ENCODE results near the gene GRIP2. TPM values are rescaled to one million over a fixed set of nuclear protein-coding genes. Genes with fewer than 3 reads are reported as not detected.

The GRIP2 gene
- total and polyA plus RNA-seq, 2 donors (not counting 3 experiments of a cell fraction or from before 2014, with no cell fraction given): not detected

DNA sequence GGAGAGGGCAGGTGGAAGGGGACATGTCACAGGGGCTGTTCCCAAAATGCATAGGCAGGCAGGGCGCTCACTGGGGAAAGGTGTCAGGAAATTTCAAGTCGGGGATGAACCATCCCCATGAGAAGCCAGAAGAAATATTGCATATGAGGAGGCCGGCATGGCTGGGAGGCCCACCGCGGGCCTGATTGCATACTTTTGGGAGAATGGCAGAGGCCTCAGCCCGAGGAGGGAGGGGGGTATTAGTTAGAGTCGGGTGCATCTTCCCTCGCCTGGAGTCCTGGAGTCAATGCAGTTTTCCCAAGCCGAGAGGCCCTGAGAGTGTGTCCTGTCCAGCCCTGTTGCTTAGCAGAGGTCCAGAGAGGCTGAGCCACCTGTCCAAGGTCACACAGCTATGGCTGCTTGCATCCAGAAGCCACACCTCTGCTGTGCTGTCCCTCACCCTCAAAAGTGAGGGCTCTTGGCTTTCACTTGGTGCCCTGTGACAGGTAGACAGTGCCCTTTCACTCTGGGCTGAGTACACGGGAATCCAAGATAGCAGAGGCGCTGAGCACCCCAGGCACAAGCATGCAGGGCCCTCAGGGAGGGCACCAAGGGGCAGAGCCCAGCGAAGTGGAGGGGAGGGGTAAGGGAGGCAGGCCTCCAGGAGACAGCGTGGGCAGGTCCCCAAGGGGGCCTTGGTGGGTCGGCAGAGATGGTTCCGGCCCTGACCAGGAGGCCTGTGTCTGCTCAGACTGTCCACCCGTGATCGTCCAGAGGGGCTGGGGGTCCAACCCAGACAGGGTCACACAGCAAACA lies 48.5 kb downstream of the GRIP2 start:
- Histone ChIP-seq H3K27me3 (ENCODE audit: control insufficient read depth in 2 of 2, insufficient read depth in 2 of 2, low read length in 2 of 2) (no peaks in the 10 kb centered on the region), H3K4me1 (ENCODE audit: control insufficient read depth, extremely low read depth, insufficient read depth, low read length) (no peaks in the 10 kb centered on the region), H3K27ac (ENCODE audit: insufficient read depth, low read depth, low read length) (no peak overlapping the region), H3K79me2 (ENCODE audit: control insufficient read depth, insufficient read depth, low read length) (no peaks in the 10 kb centered on the region), H3K9me1 (replicated peaks; ENCODE audit: control insufficient read depth, extremely low read depth, insufficient read depth, low read length) (no peaks in the 10 kb centered on the region), H2AFZ (ENCODE audit: low read depth, low read length) (no peak overlapping the region), H3K36me3 (ENCODE audit: control insufficient read depth in 2 of 2, extremely low read depth in 1 of 2, insufficient read depth in 2 of 2, low read length in 2 of 2) (peaks cover 0 to 2% of the 10 kb centered on the region in 2 experiments), H4K20me1 (replicated peaks; ENCODE audit: control insufficient read depth, extremely low read depth, insufficient read depth, low read length) (no peaks in the 10 kb centered on the region), H3K9me3 (replicated peaks; ENCODE audit: control insufficient read depth, insufficient read depth, low read length) (no peaks in the 10 kb centered on the region), H3K4me2 (ENCODE audit: insufficient read depth, low read length) (no peak overlapping the region), H3K9ac (replicated peaks; ENCODE audit: extremely low read depth, insufficient read depth, low read length) (no peak overlapping the region), H3K4me3 (replicated peaks in 1 of 3; ENCODE audit: insufficient read depth in 1 of 3, low read depth in 1 of 3, low read length in 3 of 3) (no peak overlapping the region)
- BruUV-seq (replicated peaks): no TSS peak
- POLR2A ChIA-PET: no interaction called here
- dilution Hi-C loops (cut with MboI; ENCODE audit: extremely low pct_ligation_motif_present, low sequenced_read_pairs): no loop called here
- FAIRE-seq: no peak
- CTCF ChIA-PET: interaction anchor here (0.9 kb wide), 1 partner anchor 288 kb away, joined by 3 read pairs; no protein-coding TSS in a partner anchor
- TF ChIP-seq MAX (IDR thresholded peaks at IDR 0.05; ENCODE audit: insufficient read depth, insufficient read length) (no peak), POLR2A (IDR thresholded peaks at IDR 0.05; ENCODE audit: low read depth, low read length) (no peak)
- DNase-seq (ENCODE audit: low read depth, low spot score): no peak
- intact Hi-C loops (cut with micrococcal nuclease): no loop called here

- Histone ChIP-seq H3K9ac (replicated peaks; ENCODE audit: extremely low read depth, insufficient read depth, low read length) (no peak overlapping the region), H2AFZ (ENCODE audit: low read depth, low read length) (no peak overlapping the region), H3K27ac (ENCODE audit: insufficient read depth, low read depth, low read length) (no peak overlapping the region), H3K4me3 (replicated peaks in 1 of 3; ENCODE audit: insufficient read depth in 1 of 3, low read depth in 1 of 3, low read length in 3 of 3) (no peak overlapping the region), H3K9me1 (replicated peaks; ENCODE audit: control insufficient read depth, extremely low read depth, insufficient read depth, low read length) (no peaks in the 10 kb centered on the region), H3K27me3 (ENCODE audit: control insufficient read depth in 2 of 2, insufficient read depth in 2 of 2, low read length in 2 of 2) (no peaks in the 10 kb centered on the region), H3K9me3 (replicated peaks; ENCODE audit: control insufficient read depth, insufficient read depth, low read length) (no peaks in the 10 kb centered on the region), H3K4me1 (ENCODE audit: control insufficient read depth, extremely low read depth, insufficient read depth, low read length) (no peaks in the 10 kb centered on the region), H4K20me1 (replicated peaks; ENCODE audit: control insufficient read depth, extremely low read depth, insufficient read depth, low read length) (no peaks in the 10 kb centered on the region), H3K79me2 (ENCODE audit: control insufficient read depth, insufficient read depth, low read length) (no peaks in the 10 kb centered on the region), H3K4me2 (ENCODE audit: insufficient read depth, low read length) (no peak overlapping the region), H3K36me3 (ENCODE audit: control insufficient read depth in 2 of 2, extremely low read depth in 1 of 2, insufficient read depth in 2 of 2, low read length in 2 of 2) (peaks cover 0 to 2% of the 10 kb centered on the region in 2 experiments)
- POLR2A ChIA-PET: no interaction called here
- no peak for FAIRE-seq
- CTCF ChIA-PET: interaction anchor here (0.9 kb wide), 1 partner anchor 287 kb away, joined by 3 read pairs; no protein-coding TSS in a partner anchor
- no peak for DNase-seq (ENCODE audit: low read depth, low spot score)
- intact Hi-C loops (cut with micrococcal nuclease) (no loop called here), dilution Hi-C loops (cut with MboI; ENCODE audit: extremely low pct_ligation_motif_present, low sequenced_read_pairs) (no loop called here)
- no TSS peak for BruUV-seq (replicated peaks)
- TF ChIP-seq GATA2 (IDR thresholded peaks at IDR 0.05; ENCODE audit: insufficient read depth, insufficient read length, low read depth, low read length) (no peak), MYC (IDR thresholded peaks at IDR 0.05; ENCODE audit: low read depth, low read length) (no peak), POLR2A (IDR thresholded peaks at IDR 0.05; ENCODE audit: low read depth, low read length) (no peak), POLR2AphosphoS5 (IDR thresholded peaks at IDR 0.05; ENCODE audit: insufficient read depth, low read depth, low read length) (no peak), JUN (IDR thresholded peaks at IDR 0.05; ENCODE audit: borderline replicate concordance, insufficient read depth, insufficient read length, low read depth) (no peak), MAX (IDR thresholded peaks at IDR 0.05; ENCODE audit: insufficient read depth, insufficient read length) (no peak), CTCF (IDR thresholded peaks at IDR 0.05; ENCODE audit: extremely low read depth in 1 of 2, insufficient read depth in 1 of 2, low read depth in 1 of 2, low read length in 2 of 2) (no peak), EZH2 (IDR thresholded peaks at IDR 0.05; ENCODE audit: borderline replicate concordance, low read depth, low read length, severe bottlenecking) (no peak)
Measured at GRCh38 chr3:14490831-14491230, 49.3 kb downstream of the GRIP2 start.

Measured in endothelial cell of umbilical vein (primary cell).